Esophagus muscularis mucosa (tissue), 3 donors: ENCODE data around the gene MRPS30.

ENCODE experiments used
- CTCF ChIP-seq, 3 experiments: fragments of 200-600 bp in 2 of 3; fragments of 450-650 bp in 1 of 3; sonication (generic) in 2 of 3; IDR thresholded peaks; one replicate each; pipeline ENCODE4 v1.5.1; 2017 to 2019; ENCODE audit warnings: antibody characterized with exemption in 3 of 3, mild to moderate bottlenecking in 2 of 3, moderate library complexity in 1 of 3
- POLR2A ChIP-seq: fragments of 450-650 bp; IDR thresholded peaks from one replicate; pipeline ENCODE4 v1.6.1; 2017; ENCODE audit warnings: antibody characterized with exemption, moderate library complexity, mild to moderate bottlenecking, low read depth
- POLR2AphosphoS5 ChIP-seq, 2 donors: sonication (generic); formaldehyde crosslinking; IDR thresholded peaks; one replicate each; pipeline ENCODE4 v1.6.1; 2017; ENCODE audit warnings: antibody characterized with exemption in 2 of 2

GRCh38 chr5:44806608-44807007, 2.1 kb upstream of the MRPS30 start:
- TF ChIP-seq CTCF (IDR thresholded peaks at IDR 0.05) (no peak), POLR2AphosphoS5 (IDR thresholded peaks at IDR 0.05) (no peak), POLR2A (no peak)
